GM10266 (cell line): Measurements from ENCODE around the gene CENPM.

ENCODE experiments used
- DNase-seq: peaks from one replicate; pipeline ENCODE4 v3.0.0; 2012; ENCODE audit errors: extremely low spot score
- TF ChIP-seq, protein P1 (sequence below): IDR thresholded peaks from 2 replicates; pipeline ENCODE4 v1.5.1; 2012; ENCODE audit warnings: mild to moderate bottlenecking, low read depth; ENCODE audit not compliant: control insufficient read depth, insufficient read depth; ENCODE audit errors: missing control alignments

The CENPM gene

DNA sequence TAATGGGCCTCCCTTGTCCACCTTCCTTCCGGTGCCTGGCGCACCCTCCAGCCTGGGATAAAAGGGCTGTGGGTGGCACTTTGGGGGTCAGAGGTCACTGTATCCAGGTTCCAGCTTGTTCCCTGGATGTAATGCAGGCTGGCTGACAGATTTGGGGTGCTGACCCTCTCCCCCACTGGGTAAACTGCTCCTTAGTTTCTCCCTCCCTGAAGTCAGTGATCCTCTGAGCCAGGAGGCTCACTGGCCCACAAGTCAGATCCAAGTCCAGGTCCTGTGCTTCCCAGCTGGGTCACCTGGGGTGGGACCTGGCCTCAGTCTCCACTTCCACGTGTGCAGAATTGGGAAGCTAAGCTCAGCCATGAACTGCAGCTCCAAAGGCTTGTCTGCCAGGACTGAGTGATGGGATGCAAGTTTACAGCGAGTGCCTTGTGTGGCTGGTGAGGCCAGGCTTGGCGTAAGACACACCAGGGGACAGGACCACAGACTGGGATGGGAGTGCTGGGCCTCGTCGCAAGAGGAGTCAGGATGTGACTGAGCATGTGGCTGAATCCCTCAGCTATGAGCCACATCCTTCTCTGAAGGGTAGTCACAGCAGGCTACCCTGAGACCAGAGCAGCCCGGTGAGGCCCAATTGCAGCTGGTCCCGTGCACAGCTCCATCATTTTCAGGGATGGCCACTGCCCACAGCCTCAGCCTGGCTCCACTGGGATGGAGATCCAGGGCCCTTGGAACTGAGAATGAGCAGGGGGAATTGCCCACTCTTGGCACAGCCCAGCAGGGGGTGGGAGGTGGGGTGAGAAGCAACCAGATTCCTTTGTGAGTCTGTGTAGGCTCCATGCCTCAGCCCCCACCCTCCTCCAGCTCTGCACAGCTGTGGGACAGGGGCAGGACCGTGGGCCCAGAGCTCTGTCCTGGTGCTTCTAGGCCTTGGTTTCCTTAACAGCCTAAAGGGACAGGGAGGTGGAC, 39.2 kb downstream of the CENPM start:
- TF ChIP-seq, protein P1, sequence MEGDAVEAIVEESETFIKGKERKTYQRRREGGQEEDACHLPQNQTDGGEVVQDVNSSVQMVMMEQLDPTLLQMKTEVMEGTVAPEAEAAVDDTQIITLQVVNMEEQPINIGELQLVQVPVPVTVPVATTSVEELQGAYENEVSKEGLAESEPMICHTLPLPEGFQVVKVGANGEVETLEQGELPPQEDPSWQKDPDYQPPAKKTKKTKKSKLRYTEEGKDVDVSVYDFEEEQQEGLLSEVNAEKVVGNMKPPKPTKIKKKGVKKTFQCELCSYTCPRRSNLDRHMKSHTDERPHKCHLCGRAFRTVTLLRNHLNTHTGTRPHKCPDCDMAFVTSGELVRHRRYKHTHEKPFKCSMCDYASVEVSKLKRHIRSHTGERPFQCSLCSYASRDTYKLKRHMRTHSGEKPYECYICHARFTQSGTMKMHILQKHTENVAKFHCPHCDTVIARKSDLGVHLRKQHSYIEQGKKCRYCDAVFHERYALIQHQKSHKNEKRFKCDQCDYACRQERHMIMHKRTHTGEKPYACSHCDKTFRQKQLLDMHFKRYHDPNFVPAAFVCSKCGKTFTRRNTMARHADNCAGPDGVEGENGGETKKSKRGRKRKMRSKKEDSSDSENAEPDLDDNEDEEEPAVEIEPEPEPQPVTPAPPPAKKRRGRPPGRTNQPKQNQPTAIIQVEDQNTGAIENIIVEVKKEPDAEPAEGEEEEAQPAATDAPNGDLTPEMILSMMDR = no peak
- peak; percentile 42 for DNase-seq

DNA sequence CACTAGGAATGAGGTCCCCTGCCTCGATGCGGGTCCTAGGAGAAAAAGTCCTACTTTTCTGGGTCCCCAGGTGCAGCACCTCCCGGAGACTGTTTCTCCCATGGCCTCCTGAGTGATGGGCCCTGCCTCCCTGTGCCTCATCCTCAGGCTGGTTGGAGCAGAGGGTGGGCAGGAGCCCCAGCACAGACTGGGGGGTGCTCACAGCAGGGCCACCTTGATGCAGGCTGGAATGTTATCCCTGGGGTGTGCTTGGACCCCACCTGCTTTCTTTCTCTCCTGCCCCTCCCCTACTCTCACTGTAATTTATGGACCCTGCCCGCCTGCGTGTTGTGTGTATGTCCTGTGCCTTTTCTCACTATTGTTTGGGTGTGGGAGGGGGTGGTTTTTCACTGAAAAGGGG, 40.1 kb downstream of the CENPM start:
- no peak for DNase-seq
- TF ChIP-seq, protein P1 = no peak

DNA sequence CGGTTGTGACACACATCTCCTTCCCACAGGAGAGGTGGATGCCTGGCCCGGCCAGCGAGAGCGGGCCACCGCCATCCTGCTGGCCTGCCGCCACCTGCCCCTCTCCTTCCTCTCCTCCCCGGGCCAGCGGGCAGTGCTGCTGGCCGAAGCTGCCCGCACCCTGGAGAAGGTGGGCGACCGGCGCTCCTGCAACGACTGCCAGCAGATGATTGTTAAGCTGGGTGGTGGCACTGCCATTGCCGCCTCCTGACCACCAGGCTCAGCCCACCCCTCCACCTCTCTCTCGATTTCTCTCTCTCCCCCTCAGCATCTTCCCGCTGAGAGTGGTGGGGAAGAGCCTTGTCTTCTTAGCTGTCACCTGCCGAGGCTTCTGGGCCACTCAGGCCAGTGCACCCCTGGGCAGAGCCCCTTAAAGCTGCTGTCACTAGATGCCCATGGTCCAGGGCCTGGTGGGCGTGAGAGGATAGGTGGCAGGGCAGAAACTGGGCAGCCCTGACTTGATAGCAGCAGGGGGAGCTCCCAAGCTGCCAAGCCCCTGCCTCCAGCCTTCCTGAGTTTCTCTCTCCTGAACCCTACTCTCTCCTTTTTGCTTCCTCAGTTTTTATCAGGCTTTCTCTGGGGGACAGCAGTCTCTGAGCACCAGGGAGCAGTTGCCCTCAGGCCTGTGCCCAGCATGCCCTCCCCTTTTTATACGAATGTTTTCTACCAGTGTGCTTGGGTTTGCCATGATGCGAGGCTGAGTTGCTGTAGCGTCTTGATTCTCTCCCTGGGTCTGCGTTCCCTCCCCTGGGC, 41.3 kb downstream of the CENPM start:
- TF ChIP-seq, protein P1 = no peak
- DNase-seq = no peak

DNA sequence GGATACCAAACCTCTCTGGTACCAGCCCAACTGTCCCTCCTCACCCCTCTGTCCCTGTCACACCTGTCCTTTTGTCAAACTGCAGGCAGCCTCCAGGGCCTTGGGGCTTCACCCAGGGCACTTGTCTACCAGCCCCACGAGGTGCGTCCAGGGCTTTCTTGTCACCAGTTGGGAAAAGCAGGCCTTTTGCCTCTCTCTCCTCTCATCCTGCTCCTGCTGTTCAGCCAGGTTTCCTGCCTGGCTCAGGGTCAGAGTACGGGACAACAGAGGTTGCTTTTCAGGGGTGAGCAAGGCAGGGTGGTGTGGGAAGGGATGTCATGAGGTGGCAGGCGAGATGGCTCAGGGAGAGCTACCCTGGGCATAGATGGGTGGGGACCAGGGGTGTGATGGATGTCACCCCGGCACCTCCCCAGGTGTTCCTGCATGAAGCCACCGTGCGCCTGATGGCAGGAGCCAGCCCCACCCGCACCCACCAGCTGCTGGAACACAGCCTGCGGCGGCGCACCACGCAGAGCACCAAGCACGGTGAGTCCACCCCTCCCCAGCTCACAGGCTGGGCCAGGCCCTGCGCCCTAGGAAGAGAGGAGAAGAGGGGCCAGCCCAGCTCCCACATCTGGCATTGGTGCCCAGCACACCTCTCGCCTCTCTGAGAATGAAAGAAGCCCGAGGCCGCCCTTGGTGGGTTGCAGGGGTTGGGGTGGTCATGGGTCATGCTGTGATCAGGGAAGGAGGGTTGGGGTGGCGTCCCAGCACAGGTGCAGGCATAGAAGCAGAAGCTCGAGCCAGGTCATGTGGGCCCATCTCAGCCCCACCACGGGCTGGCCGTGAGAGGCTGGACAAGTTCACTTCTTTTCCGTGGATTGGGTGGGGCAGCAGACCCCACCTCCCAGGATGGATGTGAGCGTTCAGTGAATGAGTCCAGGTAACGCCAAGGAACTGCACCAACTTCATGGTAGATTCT, 42.2 kb downstream of the CENPM start:
- no peak for DNase-seq
- TF ChIP-seq, protein P1 = no peak

DNA sequence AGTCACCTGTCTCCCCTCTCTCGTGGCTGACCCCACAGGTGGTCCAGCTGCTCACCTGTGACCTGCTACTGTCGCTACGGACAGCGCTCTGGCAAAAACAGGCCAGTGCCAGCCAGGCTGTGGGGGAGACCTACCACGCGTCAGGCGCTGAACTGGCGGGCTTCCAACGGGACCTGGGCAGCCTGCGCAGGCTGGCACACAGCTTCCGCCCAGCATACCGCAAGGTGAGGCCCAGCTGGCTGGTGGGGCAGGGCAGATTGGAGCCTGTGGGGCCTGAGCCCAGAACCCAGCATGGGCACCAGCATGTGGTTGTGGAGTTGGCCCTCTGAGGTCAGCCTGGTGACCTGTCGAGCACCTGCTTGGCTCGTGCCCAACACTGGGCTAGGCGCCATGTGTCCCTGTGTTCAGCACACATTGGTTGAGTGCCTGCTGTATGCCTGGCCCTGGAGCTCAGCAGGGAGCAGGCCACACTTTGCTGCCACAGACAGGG, 44.0 kb downstream of the CENPM start:
- TF ChIP-seq, protein P1 = no peak
- no peak for DNase-seq

DNA sequence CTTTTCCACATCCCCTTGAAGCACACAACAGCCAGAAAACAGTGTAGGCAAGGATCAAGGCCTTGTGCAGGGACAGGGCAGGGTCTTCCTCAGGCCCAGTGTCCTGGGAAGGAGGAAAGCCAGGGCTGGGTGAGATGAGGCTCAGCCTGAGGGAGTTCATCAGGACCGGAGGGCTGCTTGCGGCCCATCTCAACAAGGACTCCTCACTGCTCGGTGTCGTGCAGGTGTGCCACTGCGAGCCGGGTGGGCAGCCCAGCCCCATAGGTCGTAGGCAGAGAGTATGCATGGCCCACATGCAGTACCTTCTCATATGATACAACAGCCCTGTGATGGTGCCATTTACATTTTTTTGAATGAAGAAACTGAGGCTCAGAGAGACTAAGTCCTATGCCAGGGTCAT, 44.9 kb downstream of the CENPM start:
- no peak for DNase-seq
- TF ChIP-seq, protein P1 = no peak
